Large intestine (tissue), 3 donors: ENCODE results near the gene FADS2. TPM values are rescaled to one million over a fixed set of nuclear protein-coding genes. Genes with fewer than 3 reads are reported as not detected.

Experiments
- DNase-seq, 2 donors: peaks; one replicate each; pipeline versions ENCODE4 v3.0.0 to v3.0.0-alpha.2; 2013
- H3K27ac ChIP-seq: one replicate; pipeline ENCODE4 v1.5.1; 2013; ENCODE audit warnings: low read length
- H3K27me3 ChIP-seq: 2 replicates; pipeline ENCODE4 v1.6.1; 2013; ENCODE audit warnings: low read length; ENCODE audit not compliant: control insufficient read depth, insufficient read depth
- H3K36me3 ChIP-seq: 2 replicates; pipeline ENCODE4 v1.6.1; 2013; ENCODE audit warnings: low read length; ENCODE audit not compliant: control insufficient read depth, insufficient read depth
- H3K4me1 ChIP-seq: one replicate; pipeline ENCODE4 v1.6.1; 2013; ENCODE audit warnings: low read length; ENCODE audit not compliant: control insufficient read depth, insufficient read depth
- H3K4me3 ChIP-seq: one replicate; pipeline ENCODE4 v1.5.1; 2013; ENCODE audit warnings: low read length
- H3K9me3 ChIP-seq: one replicate; pipeline ENCODE4 v1.6.1; 2013; ENCODE audit warnings: mild to moderate bottlenecking, low read depth, low read length, moderate library complexity; ENCODE audit not compliant: control insufficient read depth
- WGBS: methylation state at CpG from one replicate; pipeline ENCODE4 v1.1.5; 2013; ENCODE audit warnings: low lambda C conversion rate; ENCODE audit not compliant: insufficient coverage; 5-methylcytosine and 5-hydroxymethylcytosine counted together
- polyA plus RNA-seq: library from polyadenylated mRNA; unstranded; fragments of 120-200 nt; gene quantifications from one replicate; pipeline ENCODE4 v1.2.1, GENCODE V29; 2013

Gene FADS2
- polyA plus RNA-seq, 1 donor = 28.8 TPM

DNA sequence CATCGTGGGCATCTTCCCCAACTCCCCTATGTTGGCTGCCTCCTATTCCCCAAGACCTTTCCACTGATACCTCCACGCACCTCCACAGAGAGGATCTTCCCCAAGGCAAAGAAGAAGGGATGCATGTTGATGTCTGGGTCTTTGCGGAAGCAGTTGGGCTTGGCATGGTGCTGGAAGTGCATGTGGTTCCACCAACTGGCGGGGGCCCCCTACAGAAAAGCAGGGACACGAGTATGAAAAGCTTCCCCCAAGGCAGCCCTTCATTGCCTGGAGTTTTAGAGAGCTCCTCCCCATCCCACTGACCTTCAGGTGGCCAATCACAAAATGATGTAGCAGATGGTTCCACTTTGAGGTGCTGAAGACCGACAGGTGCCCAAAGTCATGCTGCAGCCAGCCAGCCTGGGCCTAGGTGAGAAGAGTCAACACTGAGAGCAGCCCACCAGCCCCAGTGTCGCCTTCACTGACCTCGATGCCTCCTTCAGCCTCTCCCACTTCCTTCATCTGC lies 17.4 kb upstream of the FADS2 start:
- H3K36me3 ChIP-seq = peaks cover 13% of the 10 kb centered on the region
- peaks cover 13% of the 10 kb centered on the region for H3K27me3 ChIP-seq

GRCh38 chr11:61811831-61812230 lies 16.3 kb upstream of the FADS2 start:
- Histone ChIP-seq H3K27me3 (peaks cover 22% of the 10 kb centered on the region), H3K4me1 (peaks cover 26% of the 10 kb centered on the region), H3K36me3 (peaks cover 13% of the 10 kb centered on the region), H3K27ac (no peak overlapping the region), H3K4me3 (no peak overlapping the region), H3K9me3 (peaks cover 4% of the 10 kb centered on the region)
- WGBS = 100% methylated on average over 1 of the region's 5 CpGs
- DNase-seq = no peak

More for the DNA sequence above, 17.4 kb upstream of the FADS2 start:
- no peak for DNase-seq
- WGBS = no CpG with 5 or more reads among the region's 8 CpGs
- Histone ChIP-seq H3K9me3 (peaks cover 4% of the 10 kb centered on the region), H3K27ac (no peak overlapping the region), H3K4me1 (peaks cover 19% of the 10 kb centered on the region), H3K4me3 (no peak overlapping the region)

GRCh38 chr11:61812736-61813411 lies 15.2 kb upstream of the FADS2 start:
- Histone ChIP-seq H3K4me3 (no peak overlapping the region), H3K27ac (no peak overlapping the region), H3K9me3 (peaks cover 4% of the 10 kb centered on the region), H3K36me3 (peaks cover 9% of the 10 kb centered on the region), H3K4me1 (peaks cover 26% of the 10 kb centered on the region), H3K27me3 (peaks cover 32% of the 10 kb centered on the region)
- DNase-seq = peak in 1 of 2 donors; percentile 78
- WGBS = no CpG with 5 or more reads among the region's 4 CpGs

DNA sequence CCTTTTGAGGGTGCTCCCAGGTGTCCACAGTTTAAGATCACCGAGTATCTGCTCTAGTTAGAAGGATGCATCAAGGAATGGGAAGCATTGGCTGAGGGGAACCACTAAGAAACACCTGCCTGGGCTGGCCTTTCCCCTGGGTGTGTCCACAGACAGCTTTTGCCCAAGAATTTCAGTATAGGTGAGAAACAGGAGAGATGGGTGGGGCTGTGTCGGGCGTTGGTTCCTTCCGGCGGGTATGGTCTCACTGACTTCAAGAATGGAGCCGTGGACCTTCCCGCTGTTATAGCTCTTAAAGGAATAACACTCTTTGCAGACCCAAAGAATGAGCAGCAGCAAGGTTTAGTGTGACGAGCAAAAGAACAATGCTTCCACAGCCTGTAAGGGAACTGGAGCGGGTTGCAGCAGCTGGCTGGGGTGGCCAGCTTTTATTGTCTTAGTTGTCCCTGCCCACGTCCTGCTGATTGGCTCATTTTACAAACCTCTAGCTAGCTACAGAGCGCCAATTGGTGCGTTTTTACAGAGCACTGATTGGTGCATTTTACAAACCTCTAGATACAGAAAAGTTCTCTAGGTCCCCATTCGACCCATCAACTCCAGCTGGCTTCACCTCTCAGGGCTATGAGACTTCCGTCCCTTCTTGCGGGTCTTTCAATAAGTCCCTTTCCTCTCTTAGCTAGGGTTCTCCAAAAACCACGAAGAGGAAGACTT lies 13.7 kb upstream of the FADS2 start:
- no CpG with 5 or more reads among the region's 16 CpGs for WGBS
- H3K4me3 ChIP-seq = peak overlapping the region; percentile 63
- H3K36me3 ChIP-seq = peaks cover 9% of the 10 kb centered on the region
- DNase-seq = peak in 1 of 2 donors; percentile 52
- peaks cover 26% of the 10 kb centered on the region for H3K4me1 ChIP-seq
- peaks cover 4% of the 10 kb centered on the region for H3K9me3 ChIP-seq
- H3K27me3 ChIP-seq = peaks cover 42% of the 10 kb centered on the region
- peak overlapping the region; percentile 89 for H3K27ac ChIP-seq

DNA sequence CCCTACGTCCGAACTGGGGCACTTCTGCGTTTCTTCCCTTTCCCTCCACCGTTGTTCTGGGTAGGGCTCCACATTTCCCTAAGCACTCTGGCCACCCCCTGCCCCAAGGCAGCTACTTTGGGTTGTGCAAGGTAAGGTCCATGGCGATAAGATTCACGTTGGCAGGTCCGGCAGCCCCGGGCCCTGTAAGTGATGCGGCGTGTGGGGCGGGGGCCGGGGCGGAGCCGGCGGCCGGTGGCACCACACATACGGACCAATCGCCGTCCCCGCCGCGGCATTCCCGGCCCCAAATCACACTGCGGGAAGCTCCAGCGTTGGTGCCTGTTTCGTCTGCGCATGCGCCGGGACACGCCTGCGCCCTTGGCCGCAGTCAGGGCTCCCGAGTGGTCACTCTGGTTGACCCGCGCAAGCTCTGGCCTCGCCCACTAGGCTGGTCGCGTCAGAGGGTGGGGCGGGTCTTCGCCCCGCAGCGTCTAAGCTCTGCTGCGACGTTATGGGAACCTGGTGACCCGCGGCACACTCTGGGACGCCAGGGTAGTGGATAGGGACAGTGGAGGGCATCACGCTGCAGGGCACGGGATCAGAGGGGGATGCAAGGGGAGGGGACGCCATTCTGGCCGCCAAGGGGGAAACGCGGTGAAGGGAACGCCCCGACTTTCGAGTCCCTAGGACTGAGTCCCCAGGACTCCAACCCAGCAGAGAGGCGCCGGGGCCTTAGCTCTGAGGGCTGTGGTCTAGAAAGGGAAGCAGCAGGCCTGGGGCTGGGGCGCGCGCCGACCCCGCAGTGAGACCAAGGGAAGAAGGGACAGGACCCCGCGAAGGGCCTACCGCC lies 12.9 kb upstream of the FADS2 start:
- Histone ChIP-seq H3K9me3 (peaks cover 4% of the 10 kb centered on the region), H3K36me3 (peaks cover 9% of the 10 kb centered on the region), H3K4me1 (peaks cover 26% of the 10 kb centered on the region), H3K4me3 (peak overlapping the region; percentile 63), H3K27me3 (peaks cover 42% of the 10 kb centered on the region), H3K27ac (peak overlapping the region; percentile 89)
- no CpG with 5 or more reads among the region's 66 CpGs for WGBS
- DNase-seq = peak; percentile 76 to 86

DNA sequence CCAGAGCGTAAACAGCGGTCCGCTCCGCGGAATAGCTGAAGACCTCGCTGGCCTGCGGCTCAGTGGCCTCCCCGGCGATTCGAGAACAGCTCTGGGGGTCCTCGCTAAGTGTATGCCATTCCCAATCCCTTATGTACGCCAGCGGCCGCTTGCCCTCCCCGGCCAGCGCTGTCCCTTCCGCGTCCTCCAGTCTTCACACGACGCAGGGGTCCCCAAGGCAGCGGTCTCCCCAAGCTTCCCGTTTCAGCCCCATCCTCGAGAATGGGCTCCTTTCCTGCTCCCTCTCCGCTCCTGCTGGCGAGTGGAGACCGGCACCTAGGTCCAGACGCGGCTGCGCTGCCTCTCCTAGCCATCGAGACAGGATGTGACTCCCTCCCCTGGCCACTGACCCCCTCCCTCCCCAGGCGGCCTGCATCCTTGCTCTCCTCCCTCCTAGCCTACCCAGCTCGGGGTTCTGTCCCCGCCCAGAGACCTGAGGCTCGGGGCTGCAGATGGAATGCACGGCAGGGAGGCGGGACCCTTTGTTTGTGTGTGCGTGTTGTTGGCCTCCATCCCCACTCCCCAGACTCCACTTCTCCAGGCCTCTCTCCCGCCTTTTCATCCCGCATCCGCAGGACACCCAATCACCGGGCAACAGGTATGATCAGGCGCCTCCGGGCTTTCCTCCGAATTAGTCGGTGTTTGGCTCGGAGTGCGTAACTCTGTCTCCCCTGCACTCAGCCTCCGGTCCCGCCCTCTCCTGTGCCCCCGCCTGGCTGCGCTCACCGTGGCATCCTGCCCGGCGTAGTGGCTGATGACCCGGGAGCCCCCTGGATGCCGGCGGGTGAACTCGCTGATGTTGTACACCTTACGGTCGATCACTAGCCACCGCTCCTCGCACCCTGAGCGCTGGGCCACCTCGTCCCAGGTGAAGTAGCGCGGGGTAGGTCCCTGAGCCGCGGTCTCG lies 12.0 kb upstream of the FADS2 start:
- no CpG with 5 or more reads among the region's 69 CpGs for WGBS
- peaks cover 26% of the 10 kb centered on the region for H3K4me1 ChIP-seq
- peaks cover 4% of the 10 kb centered on the region for H3K9me3 ChIP-seq
- H3K27ac ChIP-seq = peak overlapping the region; percentile 89
- peak overlapping the region; percentile 63 for H3K4me3 ChIP-seq
- H3K27me3 ChIP-seq = peaks cover 42% of the 10 kb centered on the region
- peaks cover 3% of the 10 kb centered on the region for H3K36me3 ChIP-seq
- peak in 1 of 2 donors; percentile 51 for DNase-seq

DNA sequence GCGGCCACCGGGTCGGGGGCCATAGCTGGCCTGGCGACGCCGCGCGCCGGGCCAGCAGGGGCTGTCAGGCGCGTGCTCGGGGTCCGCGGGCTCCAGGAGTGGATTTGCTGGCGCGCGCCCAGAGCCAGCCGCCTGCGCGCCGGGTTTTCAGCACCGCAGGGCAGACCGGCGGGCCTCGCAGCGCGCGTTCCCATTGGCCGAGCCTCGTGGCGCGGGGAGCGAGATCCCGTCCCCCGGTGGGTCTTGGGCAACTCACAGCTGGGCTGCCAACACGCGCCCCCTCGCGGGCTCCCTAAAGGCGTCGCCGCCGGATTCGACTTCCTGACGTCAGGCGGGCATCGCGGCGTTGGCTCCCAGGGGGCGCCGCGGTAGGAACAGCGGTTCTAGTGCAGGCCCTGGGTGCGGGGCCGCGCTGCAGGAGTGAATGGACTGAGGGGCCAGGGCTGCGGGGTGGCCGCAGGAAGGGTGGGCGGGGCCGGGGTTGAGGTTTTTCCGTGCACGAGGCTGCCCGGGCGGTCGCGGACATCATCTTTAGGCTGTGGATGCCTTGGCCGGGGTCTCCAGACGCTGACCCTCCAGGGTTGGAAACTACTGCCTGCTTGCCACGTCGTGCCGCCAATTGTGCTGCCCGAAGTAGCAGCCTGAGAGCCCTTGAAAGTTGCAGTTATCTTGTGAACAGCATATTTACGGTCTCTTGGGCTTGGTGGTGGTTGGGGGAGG lies 11.2 kb upstream of the FADS2 start, which contains the start of gene FADS1:
TSS of gene FADS1 (minus strand) at position 268 of the 720 bp plus-strand sequence. CDS start at position 194, 74 bp downstream.
- Histone ChIP-seq H3K27me3 (peaks cover 42% of the 10 kb centered on the region), H3K27ac (peak within 1 kb of the TSS; percentile 89), H3K4me1 (peaks cover 24% of the 10 kb centered on the region), H3K36me3 (peaks cover 1% of the 10 kb centered on the region), H3K9me3 (peaks cover 4% of the 10 kb centered on the region), H3K4me3 (peak within 1 kb of the TSS; percentile 63)
- DNase-seq = peak; percentile 81
- WGBS = no CpG with 5 or more reads among the region's 73 CpGs

GRCh38 chr11:61817471-61818202 lies 10.5 kb upstream of the FADS2 start:
- H3K4me3 ChIP-seq = peak overlapping the region; percentile 40
- WGBS = no CpG with 5 or more reads among the region's 6 CpGs
- H3K36me3 ChIP-seq = no peaks in the 10 kb centered on the region
- no peak overlapping the region for H3K27ac ChIP-seq
- peaks cover 42% of the 10 kb centered on the region for H3K27me3 ChIP-seq
- peaks cover 20% of the 10 kb centered on the region for H3K4me1 ChIP-seq
- DNase-seq = no peak
- peaks cover 4% of the 10 kb centered on the region for H3K9me3 ChIP-seq
